ENCODE results near the gene TMEM11.
"Not testable (repeated sequence)": the region's sequence is repeated elsewhere in the genome, so short reads cannot be mapped to it uniquely, and the experiment has no call there.

Gene TMEM11

DNA sequence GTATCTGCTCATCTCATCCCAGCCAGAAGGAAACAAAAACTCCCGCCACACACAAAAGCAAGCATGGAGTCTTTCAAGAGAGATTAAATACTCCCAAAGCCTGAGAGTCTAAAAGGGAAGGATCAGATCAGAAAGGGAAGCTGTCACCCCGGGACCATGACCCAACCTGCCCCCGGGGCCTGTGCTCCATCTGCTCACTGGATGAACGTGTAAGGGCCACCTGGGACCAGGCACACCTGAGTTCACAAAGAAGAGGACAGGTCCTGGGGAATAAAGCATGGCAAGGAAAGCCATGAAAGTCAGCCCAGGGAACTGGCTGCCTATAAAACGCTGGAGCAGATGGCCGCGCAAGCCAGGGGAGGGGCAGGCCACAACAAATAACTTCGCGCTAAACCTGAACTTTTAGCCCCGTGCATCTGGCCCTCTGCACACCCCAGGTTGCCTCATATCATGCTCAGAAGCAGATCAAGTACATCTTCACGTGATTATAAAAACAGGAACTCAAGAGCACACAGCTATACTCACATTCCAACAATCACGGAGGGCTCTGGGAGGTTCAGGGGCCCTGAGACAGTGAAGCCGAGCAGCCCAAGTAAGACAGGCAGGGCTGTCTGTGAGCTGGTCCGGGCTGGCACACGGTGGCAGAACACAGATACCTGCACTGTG is 3.4 kb downstream of the TMEM11 start:
- no peak for DNase-seq

DNA sequence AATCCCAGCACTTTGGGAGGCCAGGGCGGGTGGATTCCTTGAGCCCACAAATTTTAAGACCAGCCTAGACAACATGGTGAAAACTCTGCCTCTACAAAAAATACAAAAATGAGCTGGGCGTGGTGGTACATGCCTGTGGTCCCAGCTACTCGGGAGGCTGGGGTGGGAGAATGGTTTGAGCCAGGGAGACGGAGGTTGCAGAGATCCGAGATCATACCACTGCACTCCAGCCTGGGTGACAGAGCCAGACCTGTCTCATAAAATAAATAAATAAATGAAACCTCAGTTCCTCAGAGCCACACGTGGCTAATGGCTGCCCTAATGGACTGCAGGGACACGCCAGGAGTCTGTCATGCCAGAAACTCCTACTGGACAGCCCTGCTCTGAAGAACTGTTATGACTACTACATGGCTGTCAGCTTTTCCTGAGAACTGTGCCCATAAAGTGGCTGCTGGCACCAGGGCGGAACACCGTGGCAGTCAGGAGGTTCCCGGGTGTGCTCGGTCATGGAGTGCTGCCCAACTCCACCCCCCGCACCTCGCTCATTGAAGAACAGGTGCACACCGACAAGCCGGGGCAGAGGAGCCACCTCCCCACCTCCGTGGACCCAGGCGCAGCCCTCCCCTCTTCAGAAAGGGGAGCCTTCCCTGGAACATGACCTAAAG is 4.3 kb downstream of the TMEM11 start:
- DNase-seq = no peak

DNA sequence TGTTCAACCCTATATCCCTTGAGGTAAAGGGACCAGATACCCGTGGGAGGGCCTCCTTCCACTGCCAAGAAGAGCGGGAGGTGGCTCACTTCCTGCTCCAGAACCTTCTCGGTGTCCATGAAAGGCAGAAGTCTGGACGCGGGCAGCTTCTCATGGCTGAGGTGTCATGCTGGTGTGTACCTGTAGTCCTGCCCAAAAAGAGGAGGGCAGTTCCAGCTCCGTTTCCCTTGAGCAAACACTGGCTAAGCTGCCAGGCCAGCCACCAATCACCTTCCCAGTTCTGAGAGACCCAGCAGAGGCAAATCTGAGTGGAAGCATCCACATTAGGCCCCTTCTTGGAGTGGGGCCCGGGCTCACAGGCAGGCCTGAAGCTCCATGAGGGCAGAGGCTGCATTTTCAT is 5.6 kb downstream of the TMEM11 start:
- DNase-seq = no peak

DNA sequence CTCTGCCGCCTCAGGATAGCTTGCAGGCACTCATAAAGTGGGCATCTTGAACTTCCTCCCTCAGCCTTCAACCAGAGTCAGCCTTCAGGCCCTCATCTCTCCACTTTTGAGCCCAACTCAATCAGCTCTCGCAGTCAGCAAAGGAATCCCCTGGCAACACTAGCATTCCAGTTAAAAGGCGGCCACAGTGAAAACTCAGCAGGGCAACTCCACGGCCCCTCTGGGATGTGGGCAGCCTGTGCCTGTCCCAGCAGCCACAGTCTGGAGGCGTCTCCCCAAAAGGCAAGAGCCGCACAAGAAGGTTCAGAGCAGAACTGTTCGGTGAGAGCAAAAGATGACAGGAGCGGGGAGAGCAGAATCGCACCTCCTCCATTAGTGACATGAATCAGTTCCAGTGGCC is 9.0 kb downstream of the TMEM11 start:
- no peak for DNase-seq

DNA sequence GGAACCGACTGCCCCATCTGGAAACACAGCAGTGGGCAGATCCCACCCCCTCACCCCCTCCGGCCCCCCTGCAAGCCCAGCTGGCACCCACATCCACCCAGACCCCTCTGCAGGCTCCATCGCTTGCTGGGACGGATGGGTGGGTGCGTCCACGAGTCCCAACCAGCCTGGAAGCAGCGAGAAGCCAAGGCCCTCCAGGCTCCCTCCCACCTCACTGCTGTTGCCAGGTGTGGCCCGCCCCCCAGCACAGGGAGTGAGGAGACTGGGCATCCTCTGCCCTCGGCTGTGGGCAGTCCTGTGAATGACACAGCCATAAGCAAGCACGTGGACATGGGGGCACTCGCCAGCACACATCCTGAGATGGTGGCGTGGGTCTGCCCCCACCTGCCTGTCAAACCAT is 11.4 kb downstream of the TMEM11 start:
- DNase-seq = no peak

DNA sequence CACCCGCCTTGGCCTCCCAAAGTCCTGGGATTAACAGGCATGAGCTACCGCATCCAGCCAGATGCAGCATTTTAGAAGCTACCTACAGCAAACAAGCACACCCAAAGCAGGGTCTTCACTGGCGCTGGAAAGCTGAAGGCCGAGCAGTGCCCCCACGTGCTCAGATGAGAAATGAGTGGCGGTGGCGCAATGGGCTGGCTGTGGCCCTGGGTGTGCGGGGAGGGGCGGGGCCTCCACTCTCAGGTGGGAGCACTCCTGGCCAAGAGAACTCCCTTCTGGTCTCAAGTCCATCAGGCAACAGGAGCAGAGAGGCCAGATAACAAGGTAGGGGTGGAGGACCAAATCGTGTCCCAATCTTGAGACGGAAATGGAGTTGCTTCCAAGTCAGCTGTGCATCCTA is 12.1 kb downstream of the TMEM11 start:
- no peak for DNase-seq

DNA sequence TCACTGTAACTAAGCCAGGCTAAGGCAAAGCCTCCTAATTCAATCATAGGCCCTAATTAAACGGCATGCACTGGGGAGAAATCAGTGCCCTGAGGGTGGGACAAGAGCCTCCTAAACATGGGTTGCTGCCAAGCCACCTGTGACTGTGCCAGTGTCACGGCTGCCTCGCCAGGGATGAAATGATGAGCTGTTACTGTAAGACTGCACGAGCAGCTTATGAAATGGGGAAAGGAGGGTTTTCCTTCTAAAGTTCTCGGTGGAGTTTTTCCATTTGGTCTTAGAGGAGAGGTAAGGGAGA is 12.7 kb downstream of the TMEM11 start:
- no peak for DNase-seq

DNA sequence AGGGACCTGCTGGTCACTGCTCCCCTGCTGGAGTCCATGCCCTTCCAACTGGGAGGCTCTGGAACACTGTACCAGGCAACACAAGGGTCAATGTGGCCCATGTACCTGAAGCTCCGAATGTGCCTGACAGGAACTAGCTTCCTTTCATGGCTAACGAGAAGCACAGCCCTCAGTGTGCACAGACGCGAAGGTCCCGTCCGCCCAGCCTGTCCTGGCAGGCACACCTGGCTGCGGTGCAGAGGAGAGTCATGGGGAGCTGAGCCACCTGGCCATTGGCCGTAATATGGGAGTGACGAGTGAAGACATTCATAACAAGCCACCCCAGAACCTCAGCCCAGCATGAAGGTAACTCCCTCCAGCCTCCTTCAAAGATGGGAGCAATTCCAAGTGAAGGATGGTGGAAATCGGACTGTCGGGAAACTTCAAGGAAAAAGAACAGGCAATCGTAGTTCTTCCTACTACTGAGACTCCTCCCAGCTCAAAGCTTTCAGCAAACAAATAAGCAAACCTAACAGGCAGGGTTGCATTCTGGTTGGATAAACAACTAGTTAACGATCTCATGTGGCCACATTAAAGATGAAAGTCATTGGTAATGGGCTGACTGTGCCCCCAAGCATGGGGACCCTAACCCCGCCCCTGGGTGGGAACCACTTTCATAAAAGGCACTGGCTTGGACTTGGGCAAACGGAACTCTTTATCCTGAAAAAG is 13.2 kb downstream of the TMEM11 start:
- DNase-seq = no peak

DNA sequence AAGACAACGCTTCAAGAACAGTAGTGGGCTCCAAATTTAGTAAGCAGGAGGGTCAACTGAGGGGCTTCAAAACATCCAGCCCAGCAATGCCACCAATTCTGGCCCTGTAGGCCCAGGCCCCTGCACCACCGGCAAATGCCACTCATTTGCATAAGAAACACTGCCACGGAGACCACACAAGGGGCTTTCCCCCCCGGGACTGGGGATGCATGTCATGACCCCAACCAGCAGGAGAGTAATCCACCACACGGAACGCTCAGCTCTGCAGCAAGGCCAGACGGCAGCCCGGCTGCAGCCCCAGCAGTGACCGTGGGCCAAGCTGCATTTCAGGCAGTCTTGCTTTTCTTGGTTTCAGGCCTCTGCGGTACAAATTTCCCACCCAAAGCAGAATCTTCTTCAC is 14.1 kb downstream of the TMEM11 start:
- DNase-seq = no peak

DNA sequence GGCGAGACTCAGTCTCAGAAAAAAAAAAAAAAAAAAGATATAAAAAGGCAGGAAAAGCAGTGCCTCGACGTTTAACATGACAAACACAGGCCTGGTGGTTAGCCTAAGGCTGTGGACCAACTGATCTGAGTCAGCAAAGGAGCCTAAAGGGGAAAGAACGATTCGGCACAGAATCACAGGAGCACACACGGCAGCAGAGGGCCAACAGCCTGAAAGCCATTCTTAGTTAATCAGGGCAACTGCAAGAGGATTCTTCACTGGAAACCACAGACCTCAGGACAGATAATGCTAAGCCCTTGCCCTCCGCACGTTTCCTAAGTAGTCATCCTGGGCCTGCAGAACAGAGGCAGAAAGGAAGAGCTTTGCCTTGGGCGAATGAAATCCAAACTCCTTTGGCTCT is 14.7 kb downstream of the TMEM11 start:
- DNase-seq = no peak

DNA sequence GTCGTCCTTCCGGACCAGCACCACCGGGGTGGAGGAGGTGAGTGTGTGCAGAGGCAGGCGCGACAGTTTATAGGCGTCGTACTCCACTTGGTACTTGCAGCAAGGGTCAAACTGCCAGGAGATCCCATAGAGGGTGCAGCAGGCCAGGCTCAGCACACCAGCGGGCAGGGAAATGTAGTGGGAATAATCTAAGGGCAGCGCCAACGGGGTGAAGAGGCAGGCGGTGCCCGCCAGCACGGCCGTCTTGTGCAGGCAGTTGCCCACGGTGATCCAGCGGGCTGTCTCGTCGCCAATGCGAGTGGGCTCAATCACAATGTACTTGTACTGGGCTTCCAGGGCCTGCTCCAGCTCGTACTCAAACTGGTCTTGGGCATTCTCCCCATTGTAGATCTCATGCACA is 15.6 kb downstream of the TMEM11 start:
- no peak for DNase-seq

DNA sequence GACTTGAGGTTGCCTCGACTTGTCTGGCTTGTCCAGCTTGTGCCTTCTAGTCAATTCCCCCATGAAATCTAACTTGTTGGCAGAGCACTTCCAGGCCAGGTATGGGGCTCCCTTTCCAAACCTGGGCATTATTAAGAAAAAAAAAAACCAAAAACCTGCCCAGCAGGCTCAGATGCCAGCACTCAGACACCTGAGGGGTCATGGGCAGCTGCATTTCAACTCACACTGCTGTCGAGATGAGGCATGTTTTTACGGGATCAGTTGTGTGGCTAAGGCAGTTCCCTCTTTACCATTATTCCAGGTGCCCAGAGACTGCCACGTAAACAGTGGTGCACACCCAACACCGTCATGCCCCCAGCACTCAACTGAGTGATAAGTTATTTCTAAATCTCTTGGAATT is 17.8 kb downstream of the TMEM11 start:
- DNase-seq = no peak

DNA sequence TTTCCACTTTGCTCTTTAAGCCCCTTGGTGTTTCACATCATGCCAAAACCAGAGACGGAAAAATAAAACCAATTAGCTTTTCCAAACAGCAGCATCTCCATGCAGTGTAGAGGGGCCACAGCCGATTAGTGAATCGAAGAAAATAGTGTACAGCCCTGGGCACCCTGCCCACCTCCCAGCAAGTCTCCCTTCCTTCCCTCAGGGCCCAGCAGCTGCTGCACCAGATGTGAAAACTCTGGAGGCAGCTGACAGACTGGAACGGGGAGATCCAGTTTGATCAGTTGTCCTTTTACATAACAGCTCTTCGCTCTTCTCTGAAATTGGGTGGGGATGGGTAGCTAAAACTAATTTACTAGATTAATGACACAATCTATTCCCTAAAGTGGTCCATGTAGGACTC is 19.3 kb downstream of the TMEM11 start:
- no peak for DNase-seq

DNA sequence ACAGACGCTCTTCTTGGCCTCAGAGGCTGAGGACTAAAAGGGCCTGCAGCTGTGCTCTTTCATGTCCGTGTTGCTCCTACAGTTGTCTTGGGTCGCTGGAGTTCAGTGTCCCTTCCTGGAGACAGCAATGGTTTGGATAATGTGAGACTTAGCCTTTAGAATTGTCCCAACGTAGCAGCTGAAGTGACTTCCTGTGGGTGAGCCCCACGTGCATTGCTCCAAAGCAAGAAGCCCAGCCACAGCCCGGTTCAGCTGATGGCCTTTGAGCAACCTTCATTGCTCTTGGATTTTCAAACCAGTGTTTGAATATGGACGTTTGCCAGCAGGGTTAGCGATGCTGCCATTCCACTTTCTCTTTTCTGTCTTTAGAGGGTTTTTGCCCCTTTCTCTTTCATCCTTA is 19.7 kb downstream of the TMEM11 start:
- DNase-seq = no peak

DNA sequence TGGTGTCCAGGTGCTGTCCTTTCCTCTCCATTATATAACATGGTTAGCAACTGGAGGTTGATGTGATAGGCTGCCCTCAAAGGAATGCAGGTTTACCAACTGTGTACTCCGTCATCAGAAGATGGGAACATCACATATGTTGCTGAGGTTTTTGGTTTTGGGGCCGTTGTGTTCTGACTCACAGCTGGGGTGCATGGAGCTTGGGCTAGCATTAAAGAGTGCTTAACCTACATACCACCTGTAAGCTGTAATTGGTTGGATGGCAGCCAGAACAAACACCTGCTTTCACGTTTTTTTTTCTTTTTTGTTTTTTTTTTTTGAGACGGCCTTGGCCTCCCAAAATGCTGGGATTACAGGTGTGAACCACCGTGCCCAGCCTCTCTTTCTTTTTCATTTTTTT is 20.9 kb downstream of the TMEM11 start:
- no peak for DNase-seq

DNA sequence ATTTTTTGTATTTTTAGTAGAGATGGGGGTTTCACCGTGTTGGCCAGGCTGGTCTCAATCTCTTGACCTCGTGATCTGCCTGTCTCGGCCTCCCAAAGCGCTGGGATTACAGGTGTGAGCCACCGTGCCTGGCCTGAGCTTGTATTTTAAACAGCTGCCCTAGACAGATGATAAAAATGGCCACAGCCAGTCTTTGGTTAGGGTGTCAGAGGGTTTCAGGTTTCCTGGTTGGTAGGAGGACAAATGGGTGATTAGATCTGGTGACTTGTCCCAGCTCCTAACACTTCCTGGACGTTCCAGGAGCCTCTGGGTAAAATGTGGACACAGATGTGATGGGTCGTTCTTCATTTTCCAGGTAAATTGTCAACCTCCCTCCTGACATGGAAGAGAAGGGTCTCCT is 21.5 kb downstream of the TMEM11 start:
- not testable (repeated sequence) for DNase-seq

DNA sequence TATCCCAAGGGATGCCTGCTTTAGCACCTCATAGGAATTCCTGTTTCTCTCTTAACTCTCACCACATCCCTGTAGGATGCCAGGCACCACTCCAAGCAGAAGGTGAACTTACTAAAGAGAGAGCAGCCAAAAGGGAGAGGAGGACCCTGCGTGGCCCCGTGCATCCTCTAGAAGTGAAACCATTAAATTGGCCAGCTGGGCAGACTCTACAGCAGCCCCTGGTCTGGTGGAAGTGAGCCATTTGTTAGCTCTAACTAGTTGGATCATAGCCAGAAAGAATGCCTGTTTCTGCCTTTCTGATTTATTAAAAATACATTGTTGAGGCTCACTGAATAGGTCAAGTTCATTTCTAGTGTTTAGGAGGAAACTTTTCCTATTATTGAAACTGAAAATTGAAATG is 22.3 kb downstream of the TMEM11 start:
- DNase-seq = no peak

DNA sequence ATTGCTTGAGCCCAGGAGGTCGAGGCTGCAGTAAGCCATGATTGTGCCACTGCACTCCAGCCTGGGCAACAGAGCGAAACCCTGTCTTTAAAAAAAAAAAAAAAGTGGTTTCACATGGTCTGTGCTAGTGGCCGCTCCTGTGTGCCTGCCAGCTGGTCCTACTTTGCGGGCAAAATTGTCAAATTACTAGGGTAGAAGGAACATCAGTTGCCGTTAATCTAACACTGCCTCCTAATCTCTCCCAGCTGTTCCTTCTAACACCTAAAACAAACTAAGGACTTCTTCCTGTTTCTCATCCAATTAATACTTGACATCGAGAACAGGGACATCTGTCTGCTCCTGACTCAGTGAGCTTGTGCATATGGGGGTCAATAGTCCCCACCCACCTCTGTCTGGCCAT is 23.9 kb downstream of the TMEM11 start:
- DNase-seq = no peak

DNA sequence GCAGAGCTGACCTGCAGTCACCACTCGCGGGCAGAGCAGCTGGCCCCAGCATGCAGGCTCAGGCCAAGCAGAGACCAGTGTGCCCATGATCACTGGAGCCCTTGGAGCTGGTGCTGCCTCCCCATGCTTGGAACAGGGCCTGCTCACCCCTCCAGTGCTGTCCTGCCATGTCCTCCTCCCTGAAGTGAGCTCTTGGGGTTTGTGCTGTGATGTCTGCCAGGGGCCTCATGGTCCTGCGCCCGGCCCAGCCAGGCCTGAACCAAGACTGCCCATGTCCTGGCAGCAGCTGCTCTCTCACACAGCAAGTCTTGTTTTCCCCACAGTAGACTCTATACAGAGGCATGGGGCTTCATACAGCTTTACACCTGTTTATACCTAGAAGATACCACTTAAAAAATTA is 24.6 kb downstream of the TMEM11 start:
- no peak for DNase-seq

DNA sequence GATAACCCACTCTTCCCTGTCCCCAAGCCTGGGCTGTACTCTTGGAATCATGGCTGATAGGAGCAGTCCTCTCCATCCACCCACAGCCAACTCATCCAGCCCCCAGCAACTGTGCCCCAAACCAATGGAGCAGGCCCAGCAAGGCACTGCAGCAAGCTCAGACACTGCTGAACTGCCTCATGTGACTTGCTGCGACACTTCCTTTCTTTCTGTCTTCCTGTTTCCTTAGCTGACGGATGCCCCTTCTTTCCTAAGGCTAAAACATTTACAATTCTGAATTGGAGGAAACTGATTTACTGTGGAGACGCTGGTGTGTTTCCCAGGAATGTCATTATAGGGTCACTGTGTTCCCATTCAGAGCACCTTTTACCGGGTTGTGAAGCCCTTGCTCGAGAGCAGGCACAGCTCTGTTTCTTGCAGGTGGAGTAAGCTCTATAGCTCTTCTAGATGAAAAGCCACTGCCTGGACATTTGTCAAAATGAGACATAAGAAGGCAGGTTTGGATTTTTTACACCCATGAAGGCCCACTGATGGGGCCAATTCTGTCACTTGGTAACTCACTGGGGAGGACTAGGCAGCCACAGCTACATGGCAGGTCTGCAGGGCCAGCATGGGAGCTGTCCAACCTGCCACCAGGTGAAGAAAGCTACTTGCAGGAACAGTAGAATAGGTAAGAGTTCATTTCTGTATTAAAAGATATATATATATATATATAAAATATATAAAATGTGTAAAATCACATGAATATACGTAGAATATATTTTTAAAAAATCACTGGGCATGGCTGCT is 27.4 kb downstream of the TMEM11 start:
- no peak for DNase-seq

DNA sequence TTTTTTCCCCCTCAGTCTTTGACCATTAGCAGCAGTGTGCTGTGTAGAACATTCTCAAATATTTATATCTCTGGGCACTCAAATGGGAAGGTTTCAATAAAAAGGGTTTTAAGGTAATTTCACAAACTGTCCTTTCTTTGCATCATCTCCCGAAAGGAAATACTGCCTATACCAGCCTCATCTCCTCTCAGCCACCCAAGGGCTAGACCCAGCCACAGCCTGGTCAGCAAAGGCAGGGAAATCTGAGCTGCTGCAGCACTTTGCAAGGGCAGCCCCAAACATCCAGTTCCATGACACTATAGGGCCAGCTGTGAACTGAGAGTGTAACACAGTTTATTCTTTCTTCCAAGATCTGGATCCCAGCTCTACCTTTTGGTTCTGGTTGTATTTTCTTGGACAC is 28.9 kb downstream of the TMEM11 start:
- DNase-seq = no peak

DNA sequence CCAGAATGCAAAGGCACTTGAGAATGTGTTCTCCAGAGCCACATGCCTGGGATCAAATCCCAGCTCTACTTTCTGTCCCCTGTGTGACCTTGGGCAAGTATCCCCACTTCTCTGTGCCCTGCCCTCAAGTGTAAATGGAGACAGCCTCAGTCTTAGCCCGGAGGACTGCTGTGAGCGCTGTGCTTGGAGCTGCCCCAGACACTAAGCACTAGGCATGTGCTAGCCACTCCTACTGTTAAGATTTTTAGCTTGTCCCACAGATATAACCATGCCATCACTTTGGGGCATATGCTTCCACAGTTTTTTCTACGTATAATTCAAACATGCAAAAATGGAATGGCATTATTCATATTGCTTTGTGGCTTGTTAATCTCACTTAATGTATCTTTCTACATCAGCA is 29.4 kb downstream of the TMEM11 start:
- no peak for DNase-seq

DNA sequence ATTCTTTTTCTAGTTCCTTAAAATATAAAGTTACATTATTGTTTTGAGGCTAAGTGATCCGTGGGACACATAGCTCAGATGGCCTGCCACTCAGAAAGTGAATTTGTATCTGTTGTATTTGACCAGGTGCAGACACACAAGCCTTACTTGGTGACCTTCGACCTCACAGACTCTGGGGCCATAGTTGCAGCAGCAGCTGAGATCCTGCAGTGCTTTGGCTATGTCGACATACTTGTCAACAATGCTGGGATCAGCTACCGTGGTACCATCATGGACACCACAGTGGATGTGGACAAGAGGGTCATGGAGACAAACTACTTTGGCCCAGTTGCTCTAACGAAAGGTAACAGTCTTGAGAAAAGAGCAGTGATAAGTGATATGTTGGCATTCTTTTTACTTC is 30.5 kb downstream of the TMEM11 start:
- DNase-seq = no peak

Data from NCI-H226 (cell line).